ENCODE results near the gene ANKRD62. TPM values are rescaled to one million over a fixed set of nuclear protein-coding genes. Genes with fewer than 3 reads are reported as not detected.

Gene ANKRD62
- total RNA-seq, 2 donors from 2014 or later = 13.0 to 14.2 TPM

Small RNA genes within 50 kb of the gene (small RNA-seq; reads per million reads assigned to genes)
- gene RNU6-324P = not detected

Other genes with a start within 250 kb of the ANKRD62 start
- 10 to 100 TPM; 23.1 to 27.4 TPM for gene CHMP1B, start 242.4 kb upstream of the ANKRD62 start, total RNA-seq
- gene MPPE1, start 185.5 kb upstream of the ANKRD62 start, total RNA-seq = 10 to 100 TPM; 29.0 to 43.1 TPM
- gene IMPA2, start 112.3 kb upstream of the ANKRD62 start, total RNA-seq = 100 to 1,000 TPM; 269 to 446 TPM
- 10 to 100 TPM in 1 of 2 donors, not detected in 1; 56.7 TPM for gene CIDEA, start 160.5 kb downstream of the ANKRD62 start, total RNA-seq
- gene TUBB6, start 214.4 kb downstream of the ANKRD62 start, total RNA-seq = 100 to 1,000 TPM in 1 of 2 donors, 10 to 100 TPM in 1; 71.1 to 109 TPM